ENCODE results near the gene IRF4.

GRCh38 chr6:422433-423054 lies 31.0 kb downstream of the IRF4 start:
- TF ChIP-seq CTCF (IDR thresholded peaks at IDR 0.05 in 8 of 11, conservative IDR thresholded peaks at IDR 0.05 in 3 of 11) = no peak
- TF ChIP-seq POLR2A (IDR thresholded peaks at IDR 0.05) = no peak
